SU-DHL-6 (cell line): ENCODE results near the gene PCDHGA6.

Experiments used
- CTCF ChIP-seq: fragments of 200-600 bp; sonication (generic); IDR thresholded peaks from one replicate; pipeline ENCODE4 v1.5.1; 2017; ENCODE audit warnings: antibody characterized with exemption, mild to moderate bottlenecking, low read length, moderate library complexity; ENCODE audit not compliant: insufficient read depth, poor library complexity, severe bottlenecking
- EZH2phosphoT487 ChIP-seq: fragments of 200-600 bp; sonication (generic), shearing (Covaris generic); conservative IDR thresholded peaks from 2 replicates; pipeline ENCODE4 v1.6.1; 2018; ENCODE audit warnings: mild to moderate bottlenecking, antibody characterized with exemption, low read length, moderate library complexity, mixed read lengths

- TF ChIP-seq CTCF (no peak), EZH2phosphoT487 (no peak)
Measured at GRCh38 chr5:141427783-141428426, 54.2 kb downstream of the PCDHGA6 start.
